ENCODE results near the gene CD1E.

Gene CD1E

DNA sequence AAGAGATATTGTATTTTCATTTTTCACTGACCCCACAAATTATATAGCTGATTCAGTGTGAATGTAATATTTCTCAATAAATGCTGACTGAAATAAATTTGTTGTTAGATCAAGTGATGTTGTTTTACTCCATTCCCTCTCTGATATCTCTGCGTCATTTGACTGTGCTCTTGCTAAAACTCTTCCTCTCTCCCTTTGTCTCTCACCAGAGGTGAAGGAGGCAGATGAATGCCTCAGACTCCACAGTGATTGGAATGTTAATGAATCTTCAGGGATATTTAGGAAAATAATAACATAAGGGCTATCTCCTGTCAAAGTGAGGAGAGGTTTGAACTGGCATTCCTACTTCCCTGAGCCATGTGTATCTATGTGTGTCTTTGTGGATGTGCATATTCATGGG is 3.7 kb downstream of the CD1E start:
- no peak for DNase-seq
- Histone ChIP-seq H3K9ac (ENCODE audit: low read length) (no peak overlapping the region), H3F3A (ENCODE audit: insufficient read depth, low read length) (no peaks in the 10 kb centered on the region), H3K9me3 (replicated peaks; ENCODE audit: insufficient read depth, low read length) (no peaks in the 10 kb centered on the region), H4K20me1 (ENCODE audit: insufficient read depth, low read length) (no peaks in the 10 kb centered on the region), H3K36me3 (replicated peaks; ENCODE audit: insufficient read depth, low read length) (no peaks in the 10 kb centered on the region), H2AFZ (ENCODE audit: low read length) (no peak overlapping the region), H3K4me2 (ENCODE audit: low read depth, low read length) (no peak overlapping the region), H3K4me3 (ENCODE audit: low read length) (no peak overlapping the region), H3K27ac (ENCODE audit: low read length) (no peak overlapping the region), H3K79me2 (ENCODE audit: low read length) (no peaks in the 10 kb centered on the region), H3K9me2 (replicated peaks; ENCODE audit: insufficient read depth, low read length) (no peaks in the 10 kb centered on the region), H3K27me3 (replicated peaks; ENCODE audit: insufficient read depth, low read length) (no peaks in the 10 kb centered on the region), H3K4me1 (ENCODE audit: low read length) (no peaks in the 10 kb centered on the region)
- TF ChIP-seq EZH2 (optimal IDR thresholded peaks at IDR 0.05; ENCODE audit: low read depth, low read length) = no peak
- TF ChIP-seq EZH2phosphoT487 (IDR thresholded peaks at IDR 0.05; ENCODE audit: low read length) = no peak
- TF ChIP-seq, protein P1, sequence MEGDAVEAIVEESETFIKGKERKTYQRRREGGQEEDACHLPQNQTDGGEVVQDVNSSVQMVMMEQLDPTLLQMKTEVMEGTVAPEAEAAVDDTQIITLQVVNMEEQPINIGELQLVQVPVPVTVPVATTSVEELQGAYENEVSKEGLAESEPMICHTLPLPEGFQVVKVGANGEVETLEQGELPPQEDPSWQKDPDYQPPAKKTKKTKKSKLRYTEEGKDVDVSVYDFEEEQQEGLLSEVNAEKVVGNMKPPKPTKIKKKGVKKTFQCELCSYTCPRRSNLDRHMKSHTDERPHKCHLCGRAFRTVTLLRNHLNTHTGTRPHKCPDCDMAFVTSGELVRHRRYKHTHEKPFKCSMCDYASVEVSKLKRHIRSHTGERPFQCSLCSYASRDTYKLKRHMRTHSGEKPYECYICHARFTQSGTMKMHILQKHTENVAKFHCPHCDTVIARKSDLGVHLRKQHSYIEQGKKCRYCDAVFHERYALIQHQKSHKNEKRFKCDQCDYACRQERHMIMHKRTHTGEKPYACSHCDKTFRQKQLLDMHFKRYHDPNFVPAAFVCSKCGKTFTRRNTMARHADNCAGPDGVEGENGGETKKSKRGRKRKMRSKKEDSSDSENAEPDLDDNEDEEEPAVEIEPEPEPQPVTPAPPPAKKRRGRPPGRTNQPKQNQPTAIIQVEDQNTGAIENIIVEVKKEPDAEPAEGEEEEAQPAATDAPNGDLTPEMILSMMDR (IDR thresholded peaks at IDR 0.05; ENCODE audit: low read length) = no peak

DNA sequence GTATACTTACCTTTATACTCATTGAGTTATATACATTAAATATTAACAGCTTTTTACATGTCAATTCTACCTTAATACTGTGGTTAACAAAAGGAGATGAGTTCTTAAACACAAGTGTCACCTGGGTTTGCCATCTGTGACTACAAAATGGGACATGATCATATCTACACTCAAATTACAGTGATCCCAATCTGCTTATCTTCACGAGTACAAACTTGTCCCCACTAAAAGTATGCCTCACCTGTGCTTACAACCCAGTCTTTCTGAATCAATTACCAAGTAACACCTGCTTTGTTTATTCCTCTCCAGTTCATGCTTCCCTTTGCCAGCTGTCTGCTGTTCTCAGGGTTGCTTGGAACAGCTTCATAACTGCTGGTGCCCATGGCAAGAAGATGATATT is 8.8 kb downstream of the CD1E start:
- Histone ChIP-seq H2AFZ (ENCODE audit: low read length) (no peak overlapping the region), H3F3A (ENCODE audit: insufficient read depth, low read length) (no peaks in the 10 kb centered on the region), H3K4me3 (ENCODE audit: low read length) (no peak overlapping the region), H3K4me1 (ENCODE audit: low read length) (no peaks in the 10 kb centered on the region), H3K27me3 (replicated peaks; ENCODE audit: insufficient read depth, low read length) (no peaks in the 10 kb centered on the region), H3K9me2 (replicated peaks; ENCODE audit: insufficient read depth, low read length) (no peaks in the 10 kb centered on the region), H3K36me3 (replicated peaks; ENCODE audit: insufficient read depth, low read length) (no peaks in the 10 kb centered on the region), H3K9me3 (replicated peaks; ENCODE audit: insufficient read depth, low read length) (no peaks in the 10 kb centered on the region), H3K27ac (ENCODE audit: low read length) (no peak overlapping the region), H3K9ac (ENCODE audit: low read length) (no peak overlapping the region), H3K79me2 (ENCODE audit: low read length) (no peaks in the 10 kb centered on the region), H3K4me2 (ENCODE audit: low read depth, low read length) (no peak overlapping the region), H4K20me1 (ENCODE audit: insufficient read depth, low read length) (no peaks in the 10 kb centered on the region)
- DNase-seq = no peak
- TF ChIP-seq, protein P1 (IDR thresholded peaks at IDR 0.05; ENCODE audit: low read length) = no peak

DNA sequence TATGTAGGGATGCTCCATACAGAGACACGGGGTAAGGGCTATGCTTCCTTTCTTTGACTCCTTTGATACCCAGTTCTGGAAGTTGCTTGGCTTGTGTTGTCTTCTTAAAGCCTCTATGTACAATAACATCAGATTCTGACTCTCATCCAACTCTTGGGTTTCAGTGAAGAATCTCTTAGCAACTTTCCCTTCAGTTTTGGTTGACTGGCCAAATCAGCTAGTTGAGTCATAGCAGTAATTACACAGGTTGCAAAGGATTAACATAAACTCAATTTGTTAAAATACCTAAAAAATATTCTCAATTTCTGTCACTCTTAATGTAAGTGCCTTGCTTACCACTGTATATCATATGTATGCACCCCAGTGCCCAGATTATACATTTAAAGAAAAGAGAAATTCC is 9.2 kb downstream of the CD1E start:
- no peak overlapping the region for H3K27ac ChIP-seq (ENCODE audit: low read length)
- H3K4me1 ChIP-seq (ENCODE audit: low read length) = no peaks in the 10 kb centered on the region
- H2AFZ ChIP-seq (ENCODE audit: low read length) = no peak overlapping the region
- no peaks in the 10 kb centered on the region for H3F3A ChIP-seq (ENCODE audit: insufficient read depth, low read length)
- TF ChIP-seq EZH2phosphoT487 (IDR thresholded peaks at IDR 0.05; ENCODE audit: low read length) (no peak), EZH2 (optimal IDR thresholded peaks at IDR 0.05; ENCODE audit: low read depth, low read length) (no peak)
- TF ChIP-seq, protein P1 (IDR thresholded peaks at IDR 0.05; ENCODE audit: low read length) = no peak
- no peaks in the 10 kb centered on the region for H3K9me2 ChIP-seq (replicated peaks; ENCODE audit: insufficient read depth, low read length)
- H3K9me3 ChIP-seq (replicated peaks; ENCODE audit: insufficient read depth, low read length) = no peaks in the 10 kb centered on the region
- no peak overlapping the region for H3K4me2 ChIP-seq (ENCODE audit: low read depth, low read length)
- no peak for DNase-seq
- no peak overlapping the region for H3K9ac ChIP-seq (ENCODE audit: low read length)
- no peak overlapping the region for H3K4me3 ChIP-seq (ENCODE audit: low read length)
- no peaks in the 10 kb centered on the region for H3K79me2 ChIP-seq (ENCODE audit: low read length)
- H3K36me3 ChIP-seq (replicated peaks; ENCODE audit: insufficient read depth, low read length) = no peaks in the 10 kb centered on the region
- H3K27me3 ChIP-seq (replicated peaks; ENCODE audit: insufficient read depth, low read length) = no peaks in the 10 kb centered on the region
- H4K20me1 ChIP-seq (ENCODE audit: insufficient read depth, low read length) = no peaks in the 10 kb centered on the region

DNA sequence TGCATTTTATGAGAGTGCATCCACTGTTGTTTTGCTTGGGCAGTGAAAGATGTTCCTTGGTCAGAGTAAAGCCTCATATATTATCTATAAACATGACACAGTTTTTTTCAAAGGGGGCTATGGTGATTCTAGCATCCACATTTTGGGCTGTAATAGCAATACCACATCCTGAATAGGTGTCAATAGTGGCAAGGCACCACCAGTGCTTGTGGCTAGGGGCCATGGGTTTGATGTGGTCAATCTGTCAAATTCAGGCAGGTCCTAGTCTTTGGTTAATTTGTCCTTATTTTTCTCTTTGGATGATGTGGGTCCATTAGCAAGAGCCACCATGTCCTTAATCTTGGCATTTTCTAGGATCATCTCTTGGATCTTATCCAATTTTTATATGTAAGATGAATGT is 13.1 kb downstream of the CD1E start:
- Histone ChIP-seq H3K27me3 (replicated peaks; ENCODE audit: insufficient read depth, low read length) (no peaks in the 10 kb centered on the region), H3K4me3 (ENCODE audit: low read length) (no peak overlapping the region), H2AFZ (ENCODE audit: low read length) (no peak overlapping the region), H3K4me2 (ENCODE audit: low read depth, low read length) (no peak overlapping the region), H3K9me3 (replicated peaks; ENCODE audit: insufficient read depth, low read length) (no peaks in the 10 kb centered on the region), H3K9me2 (replicated peaks; ENCODE audit: insufficient read depth, low read length) (no peaks in the 10 kb centered on the region), H3K79me2 (ENCODE audit: low read length) (no peaks in the 10 kb centered on the region), H3K9ac (ENCODE audit: low read length) (no peak overlapping the region), H4K20me1 (ENCODE audit: insufficient read depth, low read length) (no peaks in the 10 kb centered on the region), H3K36me3 (replicated peaks; ENCODE audit: insufficient read depth, low read length) (no peaks in the 10 kb centered on the region), H3K4me1 (ENCODE audit: low read length) (no peaks in the 10 kb centered on the region), H3K27ac (ENCODE audit: low read length) (no peak overlapping the region), H3F3A (ENCODE audit: insufficient read depth, low read length) (no peaks in the 10 kb centered on the region)
- TF ChIP-seq EZH2phosphoT487 (IDR thresholded peaks at IDR 0.05; ENCODE audit: low read length) = no peak
- no peak for TF ChIP-seq EZH2 (optimal IDR thresholded peaks at IDR 0.05; ENCODE audit: low read depth, low read length)
- TF ChIP-seq, protein P1 (IDR thresholded peaks at IDR 0.05; ENCODE audit: low read length) = no peak
- DNase-seq = no peak

Data from MM.1S (cell line).